ENCODE results near the gene DCTPP1.

Gene DCTPP1

DNA sequence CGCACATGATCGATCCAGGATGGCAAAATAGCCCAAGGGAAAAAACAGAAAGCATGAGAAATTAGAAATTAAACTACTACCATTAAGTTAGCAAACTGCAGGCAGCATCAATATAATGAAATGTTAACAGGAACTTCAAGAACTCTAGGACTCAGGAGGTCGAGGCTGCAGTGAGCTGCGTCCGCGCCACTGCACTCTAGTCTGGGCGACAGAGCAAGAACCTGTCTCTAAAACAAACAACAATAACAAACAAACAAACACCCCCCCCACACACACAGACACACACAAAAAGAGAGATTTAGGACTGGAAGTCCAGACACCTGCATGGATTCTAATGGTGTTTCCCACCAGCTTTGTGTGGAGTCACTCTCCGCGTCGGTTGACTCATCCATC, 16.4 kb upstream of the DCTPP1 start:
- no peak for DNase-seq

DNA sequence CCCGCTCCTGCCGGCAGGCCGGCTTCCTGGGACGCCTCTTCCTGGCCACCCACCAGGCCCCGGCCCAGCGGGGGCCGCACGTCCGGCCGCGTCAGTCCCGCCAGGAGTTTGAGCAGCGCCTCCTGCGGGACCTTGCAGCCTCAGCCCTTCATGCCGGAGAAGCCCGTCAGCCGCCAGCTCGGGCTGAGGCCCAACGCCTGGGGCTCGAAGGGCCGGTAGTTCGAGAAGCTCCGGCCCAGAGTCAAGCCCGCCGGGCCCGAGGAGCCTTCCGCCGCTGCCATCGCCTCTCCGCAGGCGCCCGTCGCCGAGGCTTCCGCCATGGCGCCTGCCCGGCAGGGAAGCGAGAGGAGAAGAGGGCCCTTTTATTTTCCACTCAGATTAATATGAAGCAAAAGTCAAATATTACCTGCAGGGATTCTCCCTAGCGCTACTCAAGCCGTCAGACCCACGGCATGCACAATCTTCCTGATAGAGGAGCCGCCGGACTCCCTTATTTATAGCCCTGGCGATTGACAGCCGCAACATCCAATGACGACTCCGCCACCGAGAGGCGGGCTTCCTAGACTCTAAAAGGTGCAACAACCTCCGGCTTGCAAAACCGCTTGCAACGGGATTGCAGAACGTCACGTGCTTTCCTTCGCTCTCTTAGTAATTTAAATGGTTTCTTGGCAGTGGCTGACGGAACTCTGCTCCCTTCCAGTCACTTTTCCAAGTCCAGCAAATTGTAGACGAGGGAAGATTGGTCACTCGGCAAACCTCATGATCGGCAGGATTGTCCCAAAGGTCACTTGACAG, 15.8 kb upstream of the DCTPP1 start, which contains the start of gene SEPHS2:
Gene SEPHS2, minus strand, starts transcription at position 467 of the 795 bp plus-strand sequence. Its CDS starts 147 bp downstream, at position 320.
- DNase-seq: peak; percentile 68

DNA sequence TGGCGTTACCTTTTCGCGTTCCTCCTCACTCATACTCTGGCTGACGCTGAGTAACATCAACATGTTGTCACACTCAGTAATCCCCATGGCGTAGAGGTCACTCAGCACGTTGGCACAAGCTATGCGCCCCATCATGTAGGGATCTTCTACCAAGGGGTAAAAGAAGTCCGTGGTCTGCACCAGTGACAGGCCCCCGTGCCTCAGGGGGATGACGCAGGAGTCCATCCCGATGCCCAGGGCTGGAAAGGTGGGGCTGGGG, 15.2 kb upstream of the DCTPP1 start:
- DNase-seq: no peak

DNA sequence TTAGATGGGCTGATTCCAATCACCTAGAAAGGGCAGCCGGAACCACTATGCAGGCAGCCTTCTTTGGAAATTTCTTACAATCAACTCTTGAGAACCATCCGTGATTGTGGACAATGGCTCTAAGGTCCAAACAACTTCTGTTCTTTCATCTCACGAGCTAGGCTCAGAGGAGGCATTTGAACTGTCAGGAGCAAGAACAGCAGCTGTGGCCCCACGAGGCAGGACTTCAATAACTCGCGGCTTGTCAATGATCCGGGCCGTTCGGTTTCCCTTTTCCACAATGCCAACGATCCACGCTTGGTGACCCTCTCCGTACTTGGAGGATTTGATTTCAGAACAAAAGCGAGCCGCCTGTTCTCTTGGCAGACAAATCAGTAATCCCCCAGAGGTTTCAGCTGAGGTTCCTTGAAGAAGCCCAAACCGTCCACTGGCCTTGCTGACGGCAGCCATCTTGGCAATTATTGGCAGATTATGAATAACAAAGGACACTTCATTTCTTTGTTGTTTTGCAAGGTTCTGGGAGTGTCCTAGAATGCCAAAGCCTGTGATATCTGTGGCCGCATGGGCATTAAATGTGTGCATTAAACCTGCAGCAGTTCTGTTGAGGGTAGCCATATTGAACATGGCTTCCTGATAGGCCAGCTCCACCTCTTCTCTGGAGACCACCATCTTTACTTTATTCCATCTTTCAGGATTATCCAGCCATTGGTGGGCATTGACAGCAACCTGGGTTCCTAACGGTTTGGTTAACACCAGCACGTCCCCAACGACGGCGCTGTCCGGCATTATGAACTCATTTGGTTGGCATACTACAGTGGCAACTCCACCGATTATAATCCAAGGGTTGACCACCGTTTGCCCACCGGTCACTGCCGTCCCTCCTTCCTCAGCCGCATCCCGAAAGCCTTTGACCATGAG, 14.7 kb upstream of the DCTPP1 start:
- no peak for DNase-seq

DNA sequence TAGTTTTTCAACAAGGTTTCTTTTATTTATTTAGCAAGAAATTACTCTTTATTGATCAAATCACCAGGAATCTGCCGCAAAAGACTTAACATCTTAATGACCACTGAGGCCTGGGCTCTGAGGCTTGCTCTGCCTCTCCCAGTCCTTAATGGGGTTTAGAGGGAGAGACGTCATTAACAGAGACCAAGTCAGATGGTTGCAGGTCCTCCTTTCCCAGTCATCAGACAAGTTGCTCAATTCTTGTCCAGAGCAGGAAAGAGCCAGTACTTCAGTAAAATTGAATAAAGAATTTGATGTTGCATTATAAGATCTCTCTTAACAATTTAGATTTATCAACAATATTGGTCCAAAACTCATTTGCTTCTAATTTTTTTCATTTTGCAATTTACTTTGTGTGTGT, 13.8 kb upstream of the DCTPP1 start:
- no peak for DNase-seq

DNA sequence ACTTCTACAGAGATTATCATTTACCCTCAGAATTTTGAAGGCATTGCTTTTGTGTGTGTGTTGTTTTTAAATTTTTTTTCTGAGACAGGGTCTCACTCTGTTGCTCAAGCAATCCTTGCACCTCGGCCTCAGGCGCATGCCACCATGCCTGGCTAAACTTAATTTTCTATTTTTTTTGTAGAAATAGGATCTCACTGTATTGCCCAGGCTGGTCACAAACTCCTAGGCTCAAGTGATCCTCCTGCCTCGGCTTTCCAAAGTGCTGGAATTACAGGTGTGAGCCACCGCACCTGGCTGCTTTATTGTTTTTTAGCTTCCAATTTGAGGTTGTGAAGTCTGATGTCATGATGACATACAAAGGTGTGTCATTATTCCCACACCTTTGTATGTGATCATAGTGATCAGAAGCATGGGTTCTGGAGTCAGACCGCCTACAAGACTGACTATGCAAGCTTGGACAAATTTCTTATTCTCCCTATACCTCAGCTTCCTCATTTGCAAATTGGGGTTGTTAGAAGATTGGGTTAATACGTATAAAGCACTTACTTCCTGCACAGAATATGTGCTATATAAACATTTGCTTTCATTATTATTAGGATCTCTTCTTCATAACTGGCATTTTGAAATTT, 10.0 kb upstream of the DCTPP1 start:
- no peak for DNase-seq

DNA sequence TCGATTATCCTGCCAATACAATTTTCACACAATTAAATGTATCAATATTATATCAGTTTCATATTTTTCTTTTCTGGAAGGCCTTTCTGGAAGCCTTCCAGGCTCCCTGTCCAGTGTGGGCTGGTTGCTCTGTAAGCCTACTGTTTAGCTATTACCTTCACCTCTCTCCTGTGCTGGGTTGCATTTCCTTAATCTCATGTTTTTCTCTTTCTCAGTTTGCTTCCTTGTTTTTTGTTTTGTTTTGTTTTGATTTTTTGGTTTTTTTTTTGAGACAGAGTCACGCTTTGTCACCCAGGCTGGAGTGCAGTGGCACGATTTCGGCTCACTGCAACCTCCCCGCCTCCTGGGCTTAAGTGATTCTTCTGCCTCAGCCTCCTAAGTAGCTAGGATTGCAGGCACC, 9.0 kb upstream of the DCTPP1 start:
- no peak for DNase-seq

DNA sequence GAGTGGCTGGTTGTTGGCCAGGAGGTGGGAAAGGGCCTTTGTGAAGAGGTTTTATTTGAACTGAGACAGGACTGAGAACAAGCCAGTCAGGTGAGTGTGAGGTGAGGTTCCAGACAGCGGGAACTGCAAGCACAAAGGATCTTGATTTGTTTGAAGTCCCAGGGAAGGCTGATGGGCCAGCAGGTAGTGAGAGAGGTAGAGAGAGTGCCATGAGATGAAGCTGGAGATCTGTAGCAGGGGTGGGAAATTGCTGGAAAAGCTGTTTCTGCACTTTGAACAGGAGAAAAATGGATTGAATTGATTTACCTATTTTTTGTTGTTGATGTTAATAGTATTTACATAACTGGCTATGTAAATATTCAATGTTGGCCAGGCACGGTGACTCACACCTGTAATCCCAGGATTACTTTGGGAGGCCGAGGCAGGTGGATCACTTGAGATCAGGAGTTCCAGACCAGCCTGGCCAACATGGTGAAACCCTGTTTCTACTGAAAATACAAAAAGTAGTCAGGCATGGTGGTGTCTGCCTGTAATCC, 7.7 kb upstream of the DCTPP1 start:
- DNase-seq: no peak

DNA sequence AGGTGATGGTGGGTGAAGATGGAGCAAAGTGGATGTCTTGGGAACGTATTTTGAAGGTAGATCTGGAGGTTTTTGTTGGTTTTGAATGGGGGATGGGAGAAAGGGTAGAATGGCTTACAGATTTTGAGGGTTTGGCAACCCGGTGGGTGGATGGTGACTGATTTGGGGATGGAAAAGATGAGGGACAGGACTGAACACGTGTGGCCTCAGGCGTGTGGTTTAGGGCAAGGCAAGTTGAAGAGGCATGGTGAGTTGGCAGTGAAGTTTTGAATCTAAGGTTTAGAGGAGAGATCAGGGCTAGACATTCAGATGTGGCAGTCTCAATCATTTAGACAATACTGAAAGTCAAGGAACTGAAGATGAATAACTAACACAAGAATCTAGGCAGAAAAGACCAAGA, 5.0 kb upstream of the DCTPP1 start:
- DNase-seq: no peak

DNA sequence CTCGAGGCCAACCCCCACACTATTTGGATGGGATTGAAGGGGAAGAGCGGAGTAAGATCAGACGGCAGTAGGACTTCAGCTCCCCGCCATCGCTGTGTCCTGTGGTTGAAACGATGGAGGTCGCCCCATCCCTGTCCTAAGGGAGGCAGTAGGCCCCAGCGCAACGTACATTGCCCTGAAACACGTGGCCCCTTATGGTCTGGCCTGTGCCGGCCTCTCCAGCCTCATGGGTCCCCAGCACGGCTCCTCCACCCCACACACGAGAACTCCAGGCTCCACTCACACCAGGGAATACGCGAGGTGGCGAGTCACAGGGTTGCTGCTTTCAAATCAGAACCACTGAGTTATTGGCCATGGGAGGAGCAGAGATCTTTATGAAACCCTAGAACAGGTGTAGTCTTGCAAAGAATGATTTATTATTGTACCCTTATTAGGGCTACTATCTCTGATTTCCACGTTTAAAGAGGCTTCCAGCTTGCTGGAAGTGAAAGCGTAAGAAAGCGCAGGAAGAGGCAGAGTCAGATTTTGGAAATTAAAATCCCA, 669 bp upstream of the DCTPP1 start:
- DNase-seq: no peak

DNA sequence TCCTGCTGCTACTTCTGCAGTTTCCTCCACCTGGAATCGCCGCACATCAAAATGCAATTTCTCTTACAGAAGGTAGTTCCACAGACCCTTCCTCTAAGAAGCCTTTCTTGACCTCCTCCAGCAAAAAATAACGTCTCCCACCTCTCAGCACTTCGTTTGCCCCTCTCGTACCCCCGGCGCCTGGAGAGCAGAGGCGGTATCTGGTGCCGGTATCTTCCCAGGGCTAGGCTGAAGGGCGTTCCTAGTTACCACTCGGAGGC, 482 bp downstream of the DCTPP1 start:
- no peak for DNase-seq

DNA sequence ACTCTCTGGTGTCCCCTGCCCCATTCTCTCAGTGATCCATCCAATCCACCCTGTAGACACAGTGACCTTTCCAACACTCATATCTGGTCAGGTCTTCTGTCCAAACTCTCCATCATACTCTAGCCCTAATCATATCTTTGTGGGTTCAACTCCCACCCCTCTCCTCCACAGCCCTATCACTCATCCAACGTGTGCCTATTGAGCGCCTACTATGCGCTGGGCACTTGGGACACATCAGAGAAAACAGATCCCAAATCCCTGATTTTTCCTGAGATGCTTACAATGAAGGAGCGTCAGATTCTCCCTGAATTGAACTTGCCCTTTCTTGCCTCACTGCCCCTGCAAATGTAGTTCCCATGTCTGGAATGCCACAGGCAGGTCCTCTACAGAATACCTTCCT, 1.8 kb downstream of the DCTPP1 start:
- no peak for DNase-seq

DNA sequence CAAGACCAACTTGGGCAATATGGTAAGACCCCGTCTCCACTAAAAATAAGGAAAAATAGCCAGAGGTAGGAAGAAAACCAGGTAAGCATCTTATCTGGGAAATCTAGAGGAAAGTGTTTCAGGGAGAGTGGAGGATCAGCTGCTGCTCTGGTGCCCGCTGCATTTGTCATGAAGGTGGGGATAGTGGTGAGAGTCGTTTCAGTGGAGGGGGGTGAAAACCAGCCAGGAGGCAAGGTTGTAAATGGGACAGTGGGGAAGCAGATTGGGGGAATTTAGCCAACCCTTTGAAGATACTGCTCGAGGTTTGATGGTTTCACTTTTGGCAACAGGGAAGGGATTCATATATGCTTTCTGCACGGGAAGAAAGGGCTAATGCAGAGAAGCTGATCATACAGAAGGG, 8.8 kb downstream of the DCTPP1 start:
- no peak for DNase-seq

DNA sequence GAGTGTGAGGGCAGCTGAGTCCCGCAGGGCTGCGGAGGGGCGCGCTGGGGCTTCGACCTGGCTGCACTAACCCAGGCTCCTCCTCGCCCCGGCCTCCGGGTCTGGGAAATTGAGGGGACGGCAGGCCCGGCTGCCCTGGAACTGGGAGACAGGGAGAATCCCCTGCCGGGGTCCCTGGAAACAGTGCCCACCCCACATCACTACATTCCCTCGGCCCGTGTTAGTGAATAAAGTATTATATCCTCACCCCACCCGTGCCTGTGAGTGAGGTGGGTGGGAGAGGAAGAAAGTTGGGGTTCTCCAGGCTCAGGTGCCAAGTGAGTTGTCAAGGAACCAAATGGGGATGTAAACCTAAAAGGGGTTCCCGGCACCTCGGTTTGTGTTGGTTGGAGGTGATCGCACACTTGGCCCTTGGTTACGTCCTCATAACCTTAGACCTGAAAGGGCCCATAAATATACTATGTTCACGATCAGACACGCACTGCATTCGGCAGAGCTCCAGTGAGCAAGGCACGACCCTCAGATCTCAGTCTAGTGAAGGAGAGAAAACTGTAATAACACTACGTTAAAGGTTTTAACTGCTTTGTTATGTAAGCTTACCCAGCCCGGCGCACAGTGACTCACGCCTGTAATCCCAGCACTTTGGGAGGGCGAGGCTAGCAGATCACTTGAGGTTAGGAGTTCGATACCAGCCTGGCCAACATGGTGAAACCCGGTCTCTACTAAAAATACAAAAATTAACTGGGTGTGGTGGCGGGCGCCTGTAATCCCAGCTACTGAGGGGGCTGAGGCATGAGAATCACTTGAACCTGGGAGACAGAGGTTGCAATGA, 11.3 kb downstream of the DCTPP1 start:
- no peak for DNase-seq

DNA sequence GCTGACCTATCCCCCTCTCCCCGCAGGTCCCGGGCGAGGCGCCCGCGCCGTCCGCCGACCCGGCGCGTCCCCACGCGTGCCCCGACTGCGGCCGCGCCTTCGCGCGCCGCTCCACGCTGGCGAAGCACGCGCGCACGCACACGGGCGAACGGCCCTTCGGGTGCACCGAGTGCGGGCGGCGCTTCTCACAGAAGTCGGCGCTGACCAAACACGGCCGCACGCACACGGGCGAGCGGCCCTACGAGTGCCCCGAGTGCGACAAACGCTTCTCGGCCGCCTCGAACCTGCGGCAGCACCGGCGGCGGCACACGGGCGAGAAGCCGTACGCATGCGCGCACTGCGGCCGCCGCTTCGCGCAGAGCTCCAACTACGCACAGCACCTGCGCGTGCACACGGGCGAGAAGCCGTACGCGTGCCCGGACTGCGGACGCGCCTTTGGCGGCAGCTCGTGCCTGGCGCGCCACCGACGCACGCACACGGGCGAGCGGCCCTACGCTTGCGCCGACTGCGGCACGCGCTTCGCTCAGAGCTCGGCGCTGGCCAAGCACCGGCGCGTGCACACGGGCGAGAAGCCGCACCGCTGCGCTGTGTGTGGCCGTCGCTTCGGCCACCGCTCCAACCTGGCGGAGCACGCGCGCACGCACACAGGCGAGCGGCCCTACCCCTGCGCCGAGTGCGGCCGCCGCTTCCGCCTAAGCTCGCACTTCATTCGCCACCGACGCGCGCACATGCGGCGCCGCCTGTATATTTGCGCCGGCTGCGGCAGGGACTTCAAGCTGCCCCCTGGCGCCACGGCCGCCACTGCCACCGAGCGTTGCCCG, 12.1 kb downstream of the DCTPP1 start:
- DNase-seq: peak; percentile 80

DNA sequence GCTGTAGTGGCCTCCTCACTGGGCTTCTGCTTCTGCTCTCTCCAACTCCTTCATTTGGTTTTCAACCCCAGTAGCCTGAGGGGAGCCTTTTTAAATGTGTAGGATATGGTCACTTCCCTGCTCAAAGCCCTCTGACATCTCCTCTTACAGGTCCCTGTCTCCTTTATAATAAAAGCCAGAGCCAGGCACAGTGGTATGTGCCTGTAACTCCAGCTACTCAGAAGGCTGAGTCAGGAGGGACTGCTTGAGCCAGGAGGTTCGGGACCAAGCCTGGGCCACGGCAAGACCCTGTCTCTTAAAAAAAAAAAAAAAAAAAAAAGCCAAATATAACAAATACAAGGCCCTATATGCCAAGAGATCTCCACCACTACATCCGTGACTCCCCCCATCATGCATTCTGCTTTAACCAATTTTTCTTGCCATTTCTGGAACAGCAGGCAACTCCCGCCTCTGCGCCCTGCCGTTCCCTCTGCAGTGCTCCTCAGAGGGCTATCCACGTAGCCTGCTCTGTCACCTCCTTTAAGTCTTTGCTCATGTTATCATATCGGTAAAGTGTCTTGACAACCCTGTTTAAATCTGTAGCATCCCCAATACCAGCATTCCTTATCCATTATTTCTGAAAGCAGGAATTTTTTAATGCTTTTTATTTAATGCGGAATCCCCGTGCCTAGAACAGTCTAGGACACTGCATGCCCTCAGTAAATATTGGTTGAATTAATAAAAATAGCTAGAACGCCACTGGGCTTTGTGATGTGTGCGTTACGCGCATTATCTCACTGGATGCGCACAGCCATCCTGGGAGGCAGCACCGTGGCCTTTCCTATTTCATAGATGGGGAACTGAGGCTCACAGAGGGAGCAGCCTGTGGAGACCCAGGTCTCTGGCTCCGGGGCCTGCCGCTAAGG, 13.0 kb downstream of the DCTPP1 start:
- DNase-seq: no peak

DNA sequence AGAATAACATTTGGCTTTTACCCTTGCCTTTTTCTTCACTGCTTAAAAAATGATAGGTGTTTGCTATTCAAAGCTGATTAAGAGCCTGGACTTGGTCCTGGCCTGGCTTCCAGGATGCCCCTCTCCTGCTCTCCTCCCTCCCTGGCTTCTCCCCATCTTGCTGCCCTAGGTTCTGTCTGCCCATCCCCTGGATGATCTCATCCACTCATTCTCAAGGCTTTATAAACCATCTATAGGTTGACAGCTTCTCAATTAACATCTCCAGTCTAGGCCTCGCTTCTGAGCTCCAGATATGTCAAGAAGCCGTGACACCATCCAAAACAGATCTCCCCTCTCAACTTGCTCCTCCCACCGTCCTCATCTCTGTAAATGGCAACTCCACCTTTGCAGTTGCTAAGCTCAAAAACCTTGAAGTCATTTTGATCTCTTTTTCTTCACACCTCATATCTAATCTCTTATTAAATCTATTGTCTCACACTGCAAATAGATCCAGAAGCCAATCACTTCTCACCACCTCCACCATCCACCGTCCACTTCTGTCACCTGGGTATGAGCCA, 13.7 kb downstream of the DCTPP1 start:
- DNase-seq: no peak

DNA sequence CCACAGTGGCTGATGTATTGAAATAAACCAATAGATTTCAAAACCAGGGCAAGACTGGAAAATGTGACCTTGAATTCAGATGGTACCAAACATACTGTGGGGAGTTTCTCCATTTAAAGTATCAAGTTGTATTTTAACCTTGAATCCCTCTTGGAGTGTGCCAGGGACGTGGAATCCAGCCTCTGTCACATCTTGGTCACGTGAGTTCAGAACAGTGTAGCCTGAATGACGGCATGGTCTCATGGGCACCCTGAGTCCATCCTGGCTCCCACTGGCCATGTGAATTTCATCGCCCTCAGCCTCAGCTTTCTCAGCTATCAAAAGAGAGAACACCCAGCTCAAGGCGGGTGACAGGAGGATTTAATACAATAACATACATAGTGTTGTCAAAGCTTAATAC, 15.7 kb downstream of the DCTPP1 start:
- DNase-seq: no peak

DNA sequence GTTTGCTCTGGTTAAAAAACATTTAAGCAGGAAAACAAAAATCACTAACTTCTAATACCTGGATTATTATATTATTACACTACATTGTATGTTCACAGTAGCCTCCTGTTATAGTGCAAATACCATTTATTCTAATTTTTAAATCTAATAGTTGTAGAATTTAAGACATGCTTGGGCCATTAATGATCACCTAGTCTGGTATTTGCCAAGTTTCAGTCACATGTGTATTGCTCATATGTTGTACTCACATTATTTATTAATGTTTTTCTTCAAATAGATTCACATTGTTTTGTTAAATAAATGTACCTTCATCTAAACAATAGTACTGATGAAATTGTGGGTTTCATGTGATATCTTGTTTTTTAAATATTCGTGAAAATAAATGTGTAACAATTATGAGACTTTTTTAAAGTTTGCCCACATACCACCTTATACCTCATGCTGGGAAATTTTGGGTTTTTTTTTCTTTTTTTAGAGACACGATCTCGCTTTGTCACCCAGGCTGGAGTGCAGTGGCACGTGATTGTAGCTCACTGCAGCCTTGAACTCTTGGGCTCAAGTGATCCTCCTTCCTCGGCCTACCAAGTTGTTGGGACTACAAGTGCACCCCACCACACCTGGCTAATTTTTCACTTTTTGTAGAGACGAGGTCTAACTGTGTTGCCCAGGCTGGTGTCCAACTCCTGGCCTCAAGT, 16.6 kb downstream of the DCTPP1 start:
- no peak for DNase-seq

All from activated gamma-delta T cell (primary cell).